Keratinocyte (primary cell): ENCODE data around the gene CFAP100. TPM values are rescaled to one million over a fixed set of nuclear protein-coding genes. Genes with fewer than 3 reads are reported as not detected.

Source experiments
- DNase-seq: peaks from one replicate; pipeline ENCODE4 v3.0.0-alpha.2; 2011; ENCODE audit warnings: low read depth, missing footprints, low spot score
- FAIRE-seq: peaks from 2 replicates; lab custom pipeline; 2011; peaks lifted over from hg19 to GRCh38; lab: Jason Lieb, UNC
- H2AFZ ChIP-seq: 2 replicates; pipeline ENCODE4 v1.6.0; 2012; ENCODE audit warnings: low read length, control low read depth, inconsistent platforms; ENCODE audit not compliant: control insufficient read depth
- H3K27ac ChIP-seq: 2 replicates; pipeline ENCODE4 v1.5.1; 2011; ENCODE audit warnings: low read length; ENCODE audit not compliant: control insufficient read depth, insufficient read depth
- H3K27me3 ChIP-seq: 3 replicates; pipeline ENCODE4 v1.6.0; 2011; ENCODE audit warnings: low read length; ENCODE audit not compliant: control insufficient read depth, insufficient read depth; ENCODE audit errors: extremely low read depth
- H3K36me3 ChIP-seq, 2 experiments: 2 replicates in 1 of 2; 3 replicates in 1 of 2; pipeline ENCODE4 v1.5.1; 2011; ENCODE audit warnings: low read length in 2 of 2, mild to moderate bottlenecking in 1 of 2; ENCODE audit not compliant: control insufficient read depth in 2 of 2, insufficient read depth in 2 of 2; ENCODE audit errors: extremely low read depth in 1 of 2
- H3K4me1 ChIP-seq: 3 replicates; pipeline ENCODE4 v1.5.1; 2011; ENCODE audit warnings: low read length; ENCODE audit not compliant: control insufficient read depth, insufficient read depth; ENCODE audit errors: extremely low read depth
- H3K4me2 ChIP-seq: 3 replicates; pipeline ENCODE4 v1.6.0; 2011; ENCODE audit warnings: low read depth, low read length; ENCODE audit not compliant: control insufficient read depth, insufficient read depth; ENCODE audit errors: extremely low read depth
- H3K4me3 ChIP-seq, 3 experiments: fragments of 200-600 bp in 1 of 3; sonication (generic) in 1 of 3; 2 replicates in 2 of 3; 3 replicates in 1 of 3; pipeline ENCODE4 v1.5.1; 2011 to 2016; ENCODE audit warnings: low read length in 3 of 3, mild to moderate bottlenecking in 3 of 3, control low read depth in 2 of 3, inconsistent platforms in 1 of 3, low read depth in 1 of 3, mixed read lengths in 1 of 3, mixed run types in 1 of 3, moderate library complexity in 1 of 3; ENCODE audit not compliant: control insufficient read depth in 2 of 3, insufficient read depth in 2 of 3; ENCODE audit errors: extremely low read depth in 1 of 3
- H3K79me2 ChIP-seq: 2 replicates; pipeline ENCODE4 v1.6.0; 2012; ENCODE audit warnings: low read length; ENCODE audit not compliant: control insufficient read depth, insufficient read depth
- H3K9ac ChIP-seq: 3 replicates; pipeline ENCODE4 v1.6.0; 2011; ENCODE audit warnings: low read length; ENCODE audit not compliant: control insufficient read depth, insufficient read depth; ENCODE audit errors: extremely low read depth
- H3K9me1 ChIP-seq: 3 replicates; pipeline ENCODE4 v1.6.0; 2011; ENCODE audit warnings: low read length; ENCODE audit not compliant: control insufficient read depth, insufficient read depth; ENCODE audit errors: extremely low read depth
- H3K9me3 ChIP-seq: 2 replicates; pipeline ENCODE4 v1.5.1; 2012; ENCODE audit warnings: low read depth, low read length; ENCODE audit not compliant: control insufficient read depth
- H4K20me1 ChIP-seq: 3 replicates; pipeline ENCODE4 v1.6.0; 2011; ENCODE audit warnings: low read length; ENCODE audit not compliant: control insufficient read depth, insufficient read depth; ENCODE audit errors: extremely low read depth
- EZH2 ChIP-seq: IDR thresholded peaks from one replicate; pipeline ENCODE4 v1.6.1; 2012; ENCODE audit warnings: inconsistent platforms, mild to moderate bottlenecking, low read length, moderate library complexity
- dilution Hi-C: fragments of 300-500 bp; cut with MboI; formaldehyde crosslinking; loops from one replicate; pipeline ENCODE4 v1.7.0; 2020; ENCODE audit warnings: low sequenced_read_pairs; ENCODE audit not compliant: extremely low pct_ligation_motif_present
- polyA plus RNA-seq, 5 experiments: library from polyadenylated mRNA; depleted of rRNA in 3 of 5; stranded (reverse) in 3 of 5; stranded (forward) in 1 of 5; unstranded in 1 of 5; fragments of >200 nt; gene quantifications; 1 replicate in 1 of 5; 2 replicates in 3 of 5; 3 replicates in 1 of 5; pipeline versions ENCODE4 v1.2.1 to v1.2.3, GENCODE V29; 2011 to 2012; ENCODE audit warnings: missing spikeins in 2 of 5, low read depth in 1 of 5, low replicate concordance in 1 of 5
- TF ChIP-seq, protein P1 (sequence below), 3 experiments: IDR thresholded peaks in 1 of 3; conservative IDR thresholded peaks in 1 of 3; optimal IDR thresholded peaks in 1 of 3; 2 replicates in 2 of 3; 3 replicates in 1 of 3; pipeline versions ENCODE3 to v1.5.1; 2011; ENCODE audit warnings: low read length in 3 of 3, mild to moderate bottlenecking in 3 of 3, moderate library complexity in 2 of 3, control low read depth in 1 of 3, inconsistent platforms in 1 of 3; ENCODE audit not compliant: insufficient read depth in 2 of 3; ENCODE audit errors: extremely low read depth in 1 of 3

The CFAP100 gene
- polyA plus RNA-seq, 1 donor (not counting 4 experiments of a cell fraction or from before 2014, with no cell fraction given) = not detected

DNA sequence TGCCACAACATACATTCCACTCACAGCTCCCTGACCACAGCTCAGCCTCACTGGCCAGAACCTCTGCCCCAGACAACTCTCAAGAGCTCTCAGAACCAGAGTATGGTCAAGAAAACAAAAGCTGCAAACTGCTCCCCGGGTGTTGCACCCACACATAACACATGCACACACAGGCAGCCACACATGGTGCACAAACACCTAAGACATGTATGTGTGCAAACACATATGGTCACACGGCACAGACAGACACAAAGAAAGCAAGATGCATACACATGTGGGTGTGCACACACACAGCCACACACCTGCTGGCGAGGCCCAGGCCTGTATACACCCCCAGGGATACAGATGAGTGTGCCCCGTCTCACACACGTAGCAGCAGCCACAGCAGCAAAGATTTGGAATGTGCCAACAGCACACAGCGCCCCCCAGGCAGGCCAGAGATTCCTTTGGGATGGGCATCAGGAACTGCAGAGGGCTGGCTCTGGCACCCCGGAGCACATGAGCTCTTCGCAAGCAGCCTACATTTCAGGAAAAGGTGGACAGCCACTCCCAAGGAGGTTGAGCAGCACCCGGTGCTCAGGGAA, 44.1 kb upstream of the CFAP100 start:
- TF ChIP-seq, protein P1, sequence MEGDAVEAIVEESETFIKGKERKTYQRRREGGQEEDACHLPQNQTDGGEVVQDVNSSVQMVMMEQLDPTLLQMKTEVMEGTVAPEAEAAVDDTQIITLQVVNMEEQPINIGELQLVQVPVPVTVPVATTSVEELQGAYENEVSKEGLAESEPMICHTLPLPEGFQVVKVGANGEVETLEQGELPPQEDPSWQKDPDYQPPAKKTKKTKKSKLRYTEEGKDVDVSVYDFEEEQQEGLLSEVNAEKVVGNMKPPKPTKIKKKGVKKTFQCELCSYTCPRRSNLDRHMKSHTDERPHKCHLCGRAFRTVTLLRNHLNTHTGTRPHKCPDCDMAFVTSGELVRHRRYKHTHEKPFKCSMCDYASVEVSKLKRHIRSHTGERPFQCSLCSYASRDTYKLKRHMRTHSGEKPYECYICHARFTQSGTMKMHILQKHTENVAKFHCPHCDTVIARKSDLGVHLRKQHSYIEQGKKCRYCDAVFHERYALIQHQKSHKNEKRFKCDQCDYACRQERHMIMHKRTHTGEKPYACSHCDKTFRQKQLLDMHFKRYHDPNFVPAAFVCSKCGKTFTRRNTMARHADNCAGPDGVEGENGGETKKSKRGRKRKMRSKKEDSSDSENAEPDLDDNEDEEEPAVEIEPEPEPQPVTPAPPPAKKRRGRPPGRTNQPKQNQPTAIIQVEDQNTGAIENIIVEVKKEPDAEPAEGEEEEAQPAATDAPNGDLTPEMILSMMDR (optimal IDR thresholded peaks at IDR 0.05 in 1 of 3, IDR thresholded peaks at IDR 0.05 in 1 of 3, conservative IDR thresholded peaks at IDR 0.05 in 1 of 3; ENCODE audit: extremely low read depth in 1 of 3, insufficient read depth in 2 of 3, low read length in 3 of 3) = no peak
- no peak for TF ChIP-seq EZH2
- dilution Hi-C loops = no loop called here
- H3K79me2 ChIP-seq = no peaks in the 10 kb centered on the region
- H3K9me3 ChIP-seq = no peaks in the 10 kb centered on the region
- H3K9me1 ChIP-seq = no peaks in the 10 kb centered on the region
- no peak overlapping the region for H3K4me3 ChIP-seq
- no peak overlapping the region for H2AFZ ChIP-seq
- no peaks in the 10 kb centered on the region for H4K20me1 ChIP-seq
- DNase-seq (no peak), FAIRE-seq (no peak)
- H3K9ac ChIP-seq = no peak overlapping the region
- no peak overlapping the region for H3K27ac ChIP-seq
- H3K27me3 ChIP-seq = peaks cover 14% of the 10 kb centered on the region
- no peaks in the 10 kb centered on the region for H3K36me3 ChIP-seq
- H3K4me2 ChIP-seq = no peak overlapping the region
- no peaks in the 10 kb centered on the region for H3K4me1 ChIP-seq

DNA sequence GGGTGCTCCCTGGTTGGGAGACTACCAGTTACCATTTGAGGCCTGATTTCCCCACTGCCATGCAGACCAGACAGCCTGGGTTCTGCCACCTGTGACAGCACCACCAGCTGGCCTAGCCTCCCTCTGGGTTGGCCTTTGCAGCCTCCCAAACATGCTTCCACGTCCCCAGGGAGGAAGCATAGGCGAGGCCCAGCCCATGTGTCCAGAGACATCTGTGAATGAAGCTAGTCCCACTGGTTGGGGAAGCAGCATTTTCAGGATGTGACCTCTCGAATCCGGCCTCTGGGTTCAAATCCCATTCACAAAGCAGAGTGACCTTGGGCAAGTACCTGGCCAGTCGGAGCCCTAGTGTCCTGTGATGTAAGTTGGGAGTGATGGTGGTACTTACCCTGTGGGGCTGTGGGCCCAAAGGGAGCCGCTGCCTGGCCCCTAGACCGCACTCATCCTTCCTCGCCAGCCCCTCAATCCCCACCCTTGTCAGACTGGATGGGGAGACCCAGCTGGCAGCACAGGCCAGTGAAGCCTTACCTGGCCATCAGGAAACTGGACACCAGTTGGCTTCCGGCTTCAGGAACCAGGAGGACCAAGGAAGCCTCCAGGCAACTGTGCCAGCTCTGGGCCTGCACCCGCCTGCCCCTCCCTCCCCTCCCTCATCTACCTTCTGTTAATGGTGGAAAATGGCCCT, 43.5 kb upstream of the CFAP100 start:
- FAIRE-seq = no peak
- TF ChIP-seq EZH2 = no peak
- dilution Hi-C loops = no loop called here

More for the DNA sequence above, 43.5 kb upstream of the CFAP100 start:
- no peak overlapping the region for H3K4me2 ChIP-seq
- DNase-seq = no peak
- no peaks in the 10 kb centered on the region for H3K36me3 ChIP-seq
- H3K27ac ChIP-seq = no peak overlapping the region
- peaks cover under 1% of the 10 kb centered on the region for H3K4me1 ChIP-seq
- no peak overlapping the region for H3K4me3 ChIP-seq
- H3K79me2 ChIP-seq = no peaks in the 10 kb centered on the region
- no peak overlapping the region for H3K9ac ChIP-seq
- no peaks in the 10 kb centered on the region for H3K9me3 ChIP-seq
- no peaks in the 10 kb centered on the region for H3K9me1 ChIP-seq
- no peak overlapping the region for H2AFZ ChIP-seq
- H3K27me3 ChIP-seq = peaks cover 20% of the 10 kb centered on the region
- no peaks in the 10 kb centered on the region for H4K20me1 ChIP-seq
